Measurements from ENCODE around the gene OSBPL8.

The OSBPL8 gene

GRCh38 chr12:76410781-76411180, 148.8 kb downstream of the OSBPL8 start:
- Histone ChIP-seq H3K27ac (ENCODE audit: low read depth, low read length) (no peak overlapping the region), H3K9ac (ENCODE audit: low read depth in 1 of 2, low read length in 2 of 2) (no peak overlapping the region), H3K9me3 (ENCODE audit: control insufficient read depth in 1 of 2, low read length in 2 of 2) (no peaks in the 10 kb centered on the region), H3K4me1 (ENCODE audit: control insufficient read depth in 1 of 2, insufficient read depth in 2 of 2, low read length in 2 of 2) (no peaks in the 10 kb centered on the region), H3K4me3 (ENCODE audit: low read depth in 1 of 2, low read length in 2 of 2) (no peak overlapping the region), H3K27me3 (ENCODE audit: control insufficient read depth in 1 of 2, insufficient read depth in 2 of 2, low read length in 2 of 2) (no peaks in the 10 kb centered on the region), H3K36me3 (ENCODE audit: control insufficient read depth in 1 of 2, insufficient read depth in 2 of 2, low read length in 2 of 2) (no peaks in the 10 kb centered on the region)

GRCh38 chr12:76410371-76410770, 149.2 kb downstream of the OSBPL8 start:
- Histone ChIP-seq H3K4me1 (ENCODE audit: control insufficient read depth in 1 of 2, insufficient read depth in 2 of 2, low read length in 2 of 2) (no peaks in the 10 kb centered on the region), H3K9me3 (ENCODE audit: control insufficient read depth in 1 of 2, low read length in 2 of 2) (no peaks in the 10 kb centered on the region), H3K4me3 (ENCODE audit: low read depth in 1 of 2, low read length in 2 of 2) (no peak overlapping the region), H3K36me3 (ENCODE audit: control insufficient read depth in 1 of 2, insufficient read depth in 2 of 2, low read length in 2 of 2) (no peaks in the 10 kb centered on the region), H3K9ac (ENCODE audit: low read depth in 1 of 2, low read length in 2 of 2) (no peak overlapping the region), H3K27ac (ENCODE audit: low read depth, low read length) (no peak overlapping the region), H3K27me3 (ENCODE audit: control insufficient read depth in 1 of 2, insufficient read depth in 2 of 2, low read length in 2 of 2) (no peaks in the 10 kb centered on the region)

- H3K9me3 ChIP-seq (ENCODE audit: control insufficient read depth in 1 of 2, low read length in 2 of 2), result no peaks in the 10 kb centered on the region
- H3K27ac ChIP-seq (ENCODE audit: low read depth, low read length), result no peak overlapping the region
- H3K4me1 ChIP-seq (ENCODE audit: control insufficient read depth in 1 of 2, insufficient read depth in 2 of 2, low read length in 2 of 2), result no peaks in the 10 kb centered on the region
- no peak overlapping the region for H3K9ac ChIP-seq (ENCODE audit: low read depth in 1 of 2, low read length in 2 of 2)
- H3K4me3 ChIP-seq (ENCODE audit: low read depth in 1 of 2, low read length in 2 of 2), result no peak overlapping the region
- H3K36me3 ChIP-seq (ENCODE audit: control insufficient read depth in 1 of 2, insufficient read depth in 2 of 2, low read length in 2 of 2), result no peaks in the 10 kb centered on the region
- H3K27me3 ChIP-seq (ENCODE audit: control insufficient read depth in 1 of 2, insufficient read depth in 2 of 2, low read length in 2 of 2), result no peaks in the 10 kb centered on the region
Measured at GRCh38 chr12:76409074-76409473, 150.5 kb downstream of the OSBPL8 start.

DNA sequence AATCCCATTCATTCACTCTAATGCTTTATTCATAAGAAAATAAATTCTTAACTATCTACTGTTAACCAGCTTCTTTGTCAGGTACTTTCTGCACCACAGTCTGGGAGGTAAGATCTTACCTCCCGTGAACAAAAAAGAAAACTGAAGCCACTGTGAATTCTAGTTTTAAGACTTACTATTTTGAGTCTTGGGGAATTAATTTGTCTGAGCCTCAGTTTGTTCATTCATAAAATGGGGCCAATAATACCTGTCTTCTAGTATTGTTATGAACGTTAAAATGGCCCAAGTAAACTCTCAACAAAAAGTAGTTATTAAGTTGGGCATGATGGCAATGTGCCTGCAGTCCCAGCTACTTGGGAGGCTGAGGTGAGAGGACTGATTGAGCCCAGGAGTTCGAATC, 151.9 kb downstream of the OSBPL8 start:
- Histone ChIP-seq H3K36me3 (ENCODE audit: control insufficient read depth in 1 of 2, insufficient read depth in 2 of 2, low read length in 2 of 2) (no peaks in the 10 kb centered on the region), H3K4me3 (ENCODE audit: low read depth in 1 of 2, low read length in 2 of 2) (no peak overlapping the region), H3K4me1 (ENCODE audit: control insufficient read depth in 1 of 2, insufficient read depth in 2 of 2, low read length in 2 of 2) (no peaks in the 10 kb centered on the region), H3K9me3 (ENCODE audit: control insufficient read depth in 1 of 2, low read length in 2 of 2) (no peaks in the 10 kb centered on the region), H3K27ac (ENCODE audit: low read depth, low read length) (no peak overlapping the region), H3K27me3 (ENCODE audit: control insufficient read depth in 1 of 2, insufficient read depth in 2 of 2, low read length in 2 of 2) (no peaks in the 10 kb centered on the region), H3K9ac (ENCODE audit: low read depth in 1 of 2, low read length in 2 of 2) (no peak overlapping the region)

DNA sequence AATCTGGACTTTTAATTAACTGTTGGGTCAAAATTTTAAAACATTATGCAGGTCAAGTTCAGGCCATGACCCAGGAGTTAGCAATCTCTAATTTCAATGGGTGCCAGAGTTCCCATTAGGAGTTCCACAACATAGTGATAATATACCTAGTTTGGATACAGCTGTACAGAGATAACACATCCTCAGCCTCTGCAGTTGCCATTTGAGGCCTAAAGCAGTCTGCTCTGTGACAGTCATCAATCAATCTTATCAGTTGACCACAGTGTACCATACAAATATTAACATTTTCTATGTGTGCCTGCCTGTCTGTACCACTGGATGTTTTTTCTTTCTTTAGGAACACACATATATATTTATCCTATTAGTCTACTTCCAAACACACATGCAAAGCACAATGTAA, 157.3 kb downstream of the OSBPL8 start:
- no peaks in the 10 kb centered on the region for H3K4me1 ChIP-seq (ENCODE audit: control insufficient read depth in 1 of 2, insufficient read depth in 2 of 2, low read length in 2 of 2)
- peaks cover 0 to 3% of the 10 kb centered on the region in 2 donors for H3K36me3 ChIP-seq (ENCODE audit: control insufficient read depth in 1 of 2, insufficient read depth in 2 of 2, low read length in 2 of 2)
- H3K4me3 ChIP-seq (ENCODE audit: low read depth in 1 of 2, low read length in 2 of 2), result no peak overlapping the region
- no peak overlapping the region for H3K27ac ChIP-seq (ENCODE audit: low read depth, low read length)
- no peaks in the 10 kb centered on the region for H3K27me3 ChIP-seq (ENCODE audit: control insufficient read depth in 1 of 2, insufficient read depth in 2 of 2, low read length in 2 of 2)
- no peak overlapping the region for H3K9ac ChIP-seq (ENCODE audit: low read depth in 1 of 2, low read length in 2 of 2)
- H3K9me3 ChIP-seq (ENCODE audit: control insufficient read depth in 1 of 2, low read length in 2 of 2), result no peaks in the 10 kb centered on the region

- no peaks in the 10 kb centered on the region for H3K27me3 ChIP-seq (ENCODE audit: control insufficient read depth in 1 of 2, insufficient read depth in 2 of 2, low read length in 2 of 2)
- no peak overlapping the region for H3K27ac ChIP-seq (ENCODE audit: low read depth, low read length)
- no peak overlapping the region for H3K4me3 ChIP-seq (ENCODE audit: low read depth in 1 of 2, low read length in 2 of 2)
- H3K9me3 ChIP-seq (ENCODE audit: control insufficient read depth in 1 of 2, low read length in 2 of 2), result no peaks in the 10 kb centered on the region
- H3K36me3 ChIP-seq (ENCODE audit: control insufficient read depth in 1 of 2, insufficient read depth in 2 of 2, low read length in 2 of 2), result peaks cover 0 to 3% of the 10 kb centered on the region in 2 donors
- no peak overlapping the region for H3K9ac ChIP-seq (ENCODE audit: low read depth in 1 of 2, low read length in 2 of 2)
- H3K4me1 ChIP-seq (ENCODE audit: control insufficient read depth in 1 of 2, insufficient read depth in 2 of 2, low read length in 2 of 2), result no peaks in the 10 kb centered on the region
Measured at GRCh38 chr12:76400136-76400535, 159.4 kb downstream of the OSBPL8 start.

DNA sequence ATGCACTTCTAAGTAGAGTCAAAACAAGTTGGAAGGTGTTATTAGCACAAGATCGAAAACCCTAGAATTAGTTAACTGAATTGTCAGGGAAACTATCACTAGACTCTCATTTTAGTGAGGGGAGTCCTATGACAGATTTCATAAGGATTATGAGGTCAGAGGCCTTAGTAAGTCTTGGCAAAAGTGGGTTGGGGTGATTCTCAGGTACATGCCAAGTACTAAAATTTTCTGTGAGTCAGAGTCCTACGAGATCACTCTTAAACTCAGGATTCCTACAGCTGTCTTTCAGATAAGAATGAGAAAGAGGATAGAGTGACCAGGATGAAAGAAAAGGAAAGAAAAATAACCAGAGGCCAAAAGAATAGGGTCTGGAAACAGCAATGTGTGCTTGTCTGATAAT, 160.5 kb downstream of the OSBPL8 start:
- no peak overlapping the region for H3K9ac ChIP-seq (ENCODE audit: low read depth in 1 of 2, low read length in 2 of 2)
- H3K4me1 ChIP-seq (ENCODE audit: control insufficient read depth in 1 of 2, insufficient read depth in 2 of 2, low read length in 2 of 2), result no peaks in the 10 kb centered on the region
- H3K27me3 ChIP-seq (ENCODE audit: control insufficient read depth in 1 of 2, insufficient read depth in 2 of 2, low read length in 2 of 2), result no peaks in the 10 kb centered on the region
- H3K36me3 ChIP-seq (ENCODE audit: control insufficient read depth in 1 of 2, insufficient read depth in 2 of 2, low read length in 2 of 2), result peaks cover 0 to 3% of the 10 kb centered on the region in 2 donors
- no peak overlapping the region for H3K27ac ChIP-seq (ENCODE audit: low read depth, low read length)
- H3K9me3 ChIP-seq (ENCODE audit: control insufficient read depth in 1 of 2, low read length in 2 of 2), result no peaks in the 10 kb centered on the region
- no peak overlapping the region for H3K4me3 ChIP-seq (ENCODE audit: low read depth in 1 of 2, low read length in 2 of 2)

DNA sequence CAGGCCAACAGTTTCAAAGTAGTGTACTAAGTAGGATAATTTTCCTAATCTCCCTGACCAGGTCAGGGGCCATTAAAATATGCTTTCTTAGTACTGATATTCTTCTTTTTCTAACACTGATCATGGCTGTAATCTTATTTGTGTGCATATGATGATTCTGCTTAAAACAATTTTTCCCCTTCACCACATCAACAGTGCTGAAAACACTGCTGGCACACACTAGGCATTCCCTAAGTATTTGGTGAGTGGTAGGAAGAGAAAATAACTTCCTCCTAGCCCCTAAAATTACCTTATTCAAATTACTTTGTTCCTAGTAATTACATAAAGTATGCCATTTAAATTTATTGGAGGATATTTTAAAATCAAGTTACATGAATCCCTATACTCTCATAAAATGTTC, 161.5 kb downstream of the OSBPL8 start:
- Histone ChIP-seq H3K9me3 (ENCODE audit: control insufficient read depth in 1 of 2, low read length in 2 of 2) (no peaks in the 10 kb centered on the region), H3K36me3 (ENCODE audit: control insufficient read depth in 1 of 2, insufficient read depth in 2 of 2, low read length in 2 of 2) (peaks cover 0 to 3% of the 10 kb centered on the region in 2 donors), H3K4me3 (ENCODE audit: low read depth in 1 of 2, low read length in 2 of 2) (no peak overlapping the region), H3K27me3 (ENCODE audit: control insufficient read depth in 1 of 2, insufficient read depth in 2 of 2, low read length in 2 of 2) (no peaks in the 10 kb centered on the region), H3K4me1 (ENCODE audit: control insufficient read depth in 1 of 2, insufficient read depth in 2 of 2, low read length in 2 of 2) (no peaks in the 10 kb centered on the region), H3K9ac (ENCODE audit: low read depth in 1 of 2, low read length in 2 of 2) (no peak overlapping the region), H3K27ac (ENCODE audit: low read depth, low read length) (no peak overlapping the region)

DNA sequence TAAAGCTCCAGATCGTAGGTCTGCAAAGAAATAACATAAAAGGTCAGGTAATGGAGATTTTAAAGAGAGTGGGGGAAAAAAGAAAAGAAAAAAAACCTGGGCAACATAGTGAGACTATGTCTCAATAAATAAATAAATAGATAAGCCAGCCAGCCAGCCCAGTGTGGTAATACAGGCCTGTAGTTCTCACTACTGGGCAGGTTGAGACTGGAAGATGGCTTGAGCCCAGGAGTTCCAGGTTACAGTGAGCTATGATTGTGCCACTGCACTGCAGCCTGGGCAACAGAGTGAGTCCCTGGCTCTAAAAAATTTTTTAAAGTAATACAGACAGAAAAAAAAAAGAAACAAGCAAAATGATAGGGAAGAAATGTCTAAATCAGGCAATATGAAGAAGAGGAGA, 168.1 kb downstream of the OSBPL8 start:
- H3K9ac ChIP-seq (ENCODE audit: low read depth in 1 of 2, low read length in 2 of 2), result no peak overlapping the region
- peaks cover 4 to 5% of the 10 kb centered on the region in 2 donors for H3K36me3 ChIP-seq (ENCODE audit: control insufficient read depth in 1 of 2, insufficient read depth in 2 of 2, low read length in 2 of 2)

DNA sequence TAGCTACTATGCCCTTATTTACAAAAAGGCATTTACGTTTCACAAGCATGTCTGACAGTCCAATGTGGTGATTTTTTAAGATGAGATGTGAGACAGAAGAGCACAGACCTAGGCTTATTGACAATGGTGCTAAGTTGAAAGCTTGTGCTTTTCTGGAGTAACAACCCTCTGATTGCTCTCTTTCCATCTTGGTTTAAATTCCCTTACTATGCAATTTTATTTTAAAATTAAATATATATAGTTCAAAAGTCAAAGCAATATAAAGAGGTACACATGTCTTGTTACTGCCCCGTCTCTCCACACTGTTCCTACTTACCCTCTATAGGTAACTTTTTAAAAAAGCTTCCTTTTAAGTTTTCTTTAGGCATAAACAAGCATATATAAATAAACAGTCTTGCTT, 172.0 kb downstream of the OSBPL8 start:
- Histone ChIP-seq H3K27me3 (ENCODE audit: control insufficient read depth in 1 of 2, insufficient read depth in 2 of 2, low read length in 2 of 2) (no peaks in the 10 kb centered on the region), H3K27ac (ENCODE audit: low read depth, low read length) (no peak overlapping the region), H3K9ac (ENCODE audit: low read depth in 1 of 2, low read length in 2 of 2) (no peak overlapping the region), H3K4me1 (ENCODE audit: control insufficient read depth in 1 of 2, insufficient read depth in 2 of 2, low read length in 2 of 2) (no peaks in the 10 kb centered on the region), H3K9me3 (ENCODE audit: control insufficient read depth in 1 of 2, low read length in 2 of 2) (no peaks in the 10 kb centered on the region), H3K36me3 (ENCODE audit: control insufficient read depth in 1 of 2, insufficient read depth in 2 of 2, low read length in 2 of 2) (peaks cover 4 to 8% of the 10 kb centered on the region in 2 donors), H3K4me3 (ENCODE audit: low read depth in 1 of 2, low read length in 2 of 2) (no peak overlapping the region)

More for the DNA sequence above, 168.1 kb downstream of the OSBPL8 start:
- H3K4me1 ChIP-seq (ENCODE audit: control insufficient read depth in 1 of 2, insufficient read depth in 2 of 2, low read length in 2 of 2), result no peaks in the 10 kb centered on the region
- no peak overlapping the region for H3K27ac ChIP-seq (ENCODE audit: low read depth, low read length)
- no peaks in the 10 kb centered on the region for H3K9me3 ChIP-seq (ENCODE audit: control insufficient read depth in 1 of 2, low read length in 2 of 2)
- no peaks in the 10 kb centered on the region for H3K27me3 ChIP-seq (ENCODE audit: control insufficient read depth in 1 of 2, insufficient read depth in 2 of 2, low read length in 2 of 2)
- H3K4me3 ChIP-seq (ENCODE audit: low read depth in 1 of 2, low read length in 2 of 2), result no peak overlapping the region

GRCh38 chr12:76384560-76384959, 175.0 kb downstream of the OSBPL8 start:
- no peak overlapping the region for H3K9ac ChIP-seq (ENCODE audit: low read depth in 1 of 2, low read length in 2 of 2)
- H3K4me1 ChIP-seq (ENCODE audit: control insufficient read depth in 1 of 2, insufficient read depth in 2 of 2, low read length in 2 of 2), result no peaks in the 10 kb centered on the region
- no peaks in the 10 kb centered on the region for H3K27me3 ChIP-seq (ENCODE audit: control insufficient read depth in 1 of 2, insufficient read depth in 2 of 2, low read length in 2 of 2)
- peaks cover 4 to 8% of the 10 kb centered on the region in 2 donors for H3K36me3 ChIP-seq (ENCODE audit: control insufficient read depth in 1 of 2, insufficient read depth in 2 of 2, low read length in 2 of 2)
- no peak overlapping the region for H3K4me3 ChIP-seq (ENCODE audit: low read depth in 1 of 2, low read length in 2 of 2)
- no peak overlapping the region for H3K27ac ChIP-seq (ENCODE audit: low read depth, low read length)
- no peaks in the 10 kb centered on the region for H3K9me3 ChIP-seq (ENCODE audit: control insufficient read depth in 1 of 2, low read length in 2 of 2)

Measured in duodenal mucosa (tissue), 2 donors.